HL-60 (cell line): ENCODE data around the gene OTX2.

Source experiments
- POLR2AphosphoS5 ChIP-seq: IDR thresholded peaks from 2 replicates; pipeline ENCODE4 v1.6.1; 2012; ENCODE audit warnings: low read depth
- TF ChIP-seq, protein P1 (sequence below): IDR thresholded peaks from 2 replicates; pipeline ENCODE4 v1.6.1; 2012; ENCODE audit warnings: low read depth; ENCODE audit not compliant: insufficient replicate concordance

DNA sequence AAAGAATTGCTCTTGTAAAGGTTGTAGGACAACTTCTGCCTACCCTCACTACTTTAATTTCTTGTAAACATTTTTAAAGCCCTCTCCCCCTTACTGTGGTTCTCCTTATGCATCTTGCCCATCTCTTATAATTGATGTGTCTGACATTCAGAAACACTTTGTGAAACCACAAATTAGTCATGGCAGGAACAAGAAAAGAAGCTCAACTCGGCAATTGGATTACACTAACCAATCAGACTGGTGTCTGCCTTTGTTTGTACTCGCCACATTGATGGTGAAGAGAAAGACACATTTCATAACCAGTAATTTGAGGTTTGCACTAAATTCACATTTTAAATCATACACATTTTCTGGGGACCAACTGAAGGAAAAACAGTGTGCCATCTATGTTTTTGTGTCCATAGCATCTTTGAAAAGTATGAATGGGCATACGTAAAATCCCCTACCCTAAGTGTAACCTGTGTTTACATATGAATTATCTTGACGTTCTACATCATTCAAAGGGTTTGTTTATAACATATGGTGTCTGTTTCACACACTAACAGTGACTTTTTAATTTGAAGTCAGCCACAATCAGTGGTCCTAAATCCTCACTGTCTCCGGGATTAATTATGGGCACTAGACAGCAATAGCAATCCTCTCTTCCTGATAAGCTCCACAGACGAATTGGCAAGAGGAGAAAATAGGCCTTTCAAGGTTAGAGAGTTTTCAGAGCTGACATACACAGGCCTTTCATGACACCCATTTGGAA is 49.9 kb downstream of the OTX2 start:
- TF ChIP-seq POLR2AphosphoS5, result no peak
- TF ChIP-seq, protein P1, sequence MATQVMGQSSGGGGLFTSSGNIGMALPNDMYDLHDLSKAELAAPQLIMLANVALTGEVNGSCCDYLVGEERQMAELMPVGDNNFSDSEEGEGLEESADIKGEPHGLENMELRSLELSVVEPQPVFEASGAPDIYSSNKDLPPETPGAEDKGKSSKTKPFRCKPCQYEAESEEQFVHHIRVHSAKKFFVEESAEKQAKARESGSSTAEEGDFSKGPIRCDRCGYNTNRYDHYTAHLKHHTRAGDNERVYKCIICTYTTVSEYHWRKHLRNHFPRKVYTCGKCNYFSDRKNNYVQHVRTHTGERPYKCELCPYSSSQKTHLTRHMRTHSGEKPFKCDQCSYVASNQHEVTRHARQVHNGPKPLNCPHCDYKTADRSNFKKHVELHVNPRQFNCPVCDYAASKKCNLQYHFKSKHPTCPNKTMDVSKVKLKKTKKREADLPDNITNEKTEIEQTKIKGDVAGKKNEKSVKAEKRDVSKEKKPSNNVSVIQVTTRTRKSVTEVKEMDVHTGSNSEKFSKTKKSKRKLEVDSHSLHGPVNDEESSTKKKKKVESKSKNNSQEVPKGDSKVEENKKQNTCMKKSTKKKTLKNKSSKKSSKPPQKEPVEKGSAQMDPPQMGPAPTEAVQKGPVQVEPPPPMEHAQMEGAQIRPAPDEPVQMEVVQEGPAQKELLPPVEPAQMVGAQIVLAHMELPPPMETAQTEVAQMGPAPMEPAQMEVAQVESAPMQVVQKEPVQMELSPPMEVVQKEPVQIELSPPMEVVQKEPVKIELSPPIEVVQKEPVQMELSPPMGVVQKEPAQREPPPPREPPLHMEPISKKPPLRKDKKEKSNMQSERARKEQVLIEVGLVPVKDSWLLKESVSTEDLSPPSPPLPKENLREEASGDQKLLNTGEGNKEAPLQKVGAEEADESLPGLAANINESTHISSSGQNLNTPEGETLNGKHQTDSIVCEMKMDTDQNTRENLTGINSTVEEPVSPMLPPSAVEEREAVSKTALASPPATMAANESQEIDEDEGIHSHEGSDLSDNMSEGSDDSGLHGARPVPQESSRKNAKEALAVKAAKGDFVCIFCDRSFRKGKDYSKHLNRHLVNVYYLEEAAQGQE, result no peak
